ENCODE data around the gene SUDS3. TPM values are rescaled to one million over a fixed set of nuclear protein-coding genes. Genes with fewer than 3 reads are reported as not detected.

Gene SUDS3
- total and polyA plus RNA-seq, 2 experiments from 2014 or later: 53.0 to 77.1 TPM

DNA sequence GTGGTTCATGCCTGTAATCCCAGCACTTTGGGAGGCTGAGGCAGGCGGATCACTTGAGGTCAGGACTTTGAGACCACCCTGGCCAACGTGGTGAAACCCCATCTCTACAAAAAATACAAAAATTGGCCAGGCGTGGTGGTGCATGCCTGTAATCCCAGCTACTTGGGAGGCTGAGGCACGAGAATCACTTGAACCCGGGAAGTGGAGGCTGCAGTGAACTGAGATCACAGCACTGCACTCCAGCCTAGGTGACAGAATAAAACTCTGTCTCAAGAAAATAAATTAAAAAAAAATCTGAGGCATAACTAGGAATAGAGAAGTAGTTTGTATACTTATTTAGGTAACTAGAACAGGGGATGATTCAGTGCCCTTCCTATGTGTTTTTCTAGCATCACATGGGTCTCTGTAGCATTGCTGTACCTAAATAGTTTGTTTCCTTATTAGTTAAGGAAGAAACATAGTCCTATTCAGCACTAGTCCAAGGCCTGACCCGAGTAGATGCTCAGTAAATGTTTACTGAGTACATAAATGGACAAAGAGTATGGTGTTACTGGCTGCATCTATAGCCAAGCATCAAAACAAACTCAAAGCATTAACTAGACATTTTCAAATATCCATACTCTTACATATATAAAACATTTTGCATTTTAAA, 25.3 kb upstream of the SUDS3 start (continued):
- TF ChIP-seq, protein P1, sequence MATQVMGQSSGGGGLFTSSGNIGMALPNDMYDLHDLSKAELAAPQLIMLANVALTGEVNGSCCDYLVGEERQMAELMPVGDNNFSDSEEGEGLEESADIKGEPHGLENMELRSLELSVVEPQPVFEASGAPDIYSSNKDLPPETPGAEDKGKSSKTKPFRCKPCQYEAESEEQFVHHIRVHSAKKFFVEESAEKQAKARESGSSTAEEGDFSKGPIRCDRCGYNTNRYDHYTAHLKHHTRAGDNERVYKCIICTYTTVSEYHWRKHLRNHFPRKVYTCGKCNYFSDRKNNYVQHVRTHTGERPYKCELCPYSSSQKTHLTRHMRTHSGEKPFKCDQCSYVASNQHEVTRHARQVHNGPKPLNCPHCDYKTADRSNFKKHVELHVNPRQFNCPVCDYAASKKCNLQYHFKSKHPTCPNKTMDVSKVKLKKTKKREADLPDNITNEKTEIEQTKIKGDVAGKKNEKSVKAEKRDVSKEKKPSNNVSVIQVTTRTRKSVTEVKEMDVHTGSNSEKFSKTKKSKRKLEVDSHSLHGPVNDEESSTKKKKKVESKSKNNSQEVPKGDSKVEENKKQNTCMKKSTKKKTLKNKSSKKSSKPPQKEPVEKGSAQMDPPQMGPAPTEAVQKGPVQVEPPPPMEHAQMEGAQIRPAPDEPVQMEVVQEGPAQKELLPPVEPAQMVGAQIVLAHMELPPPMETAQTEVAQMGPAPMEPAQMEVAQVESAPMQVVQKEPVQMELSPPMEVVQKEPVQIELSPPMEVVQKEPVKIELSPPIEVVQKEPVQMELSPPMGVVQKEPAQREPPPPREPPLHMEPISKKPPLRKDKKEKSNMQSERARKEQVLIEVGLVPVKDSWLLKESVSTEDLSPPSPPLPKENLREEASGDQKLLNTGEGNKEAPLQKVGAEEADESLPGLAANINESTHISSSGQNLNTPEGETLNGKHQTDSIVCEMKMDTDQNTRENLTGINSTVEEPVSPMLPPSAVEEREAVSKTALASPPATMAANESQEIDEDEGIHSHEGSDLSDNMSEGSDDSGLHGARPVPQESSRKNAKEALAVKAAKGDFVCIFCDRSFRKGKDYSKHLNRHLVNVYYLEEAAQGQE (IDR thresholded peaks at IDR 0.05; ENCODE audit: unreplicated experiment): no peak
- TF ChIP-seq POLR2AphosphoS5 (IDR thresholded peaks at IDR 0.05; ENCODE audit: low read depth) (no peak), JUNB (IDR thresholded peaks at IDR 0.05; ENCODE audit: unreplicated experiment) (no peak), NANOG (IDR thresholded peaks at IDR 0.05; ENCODE audit: borderline replicate concordance) (no peak), ZNF114 (CRISPR knock-in tag; IDR thresholded peaks at IDR 0.05) (no peak), CREB1 (CRISPR knock-in tag; IDR thresholded peaks at IDR 0.05; ENCODE audit: low read depth) (no peak)
- TF ChIP-seq, protein P2, sequence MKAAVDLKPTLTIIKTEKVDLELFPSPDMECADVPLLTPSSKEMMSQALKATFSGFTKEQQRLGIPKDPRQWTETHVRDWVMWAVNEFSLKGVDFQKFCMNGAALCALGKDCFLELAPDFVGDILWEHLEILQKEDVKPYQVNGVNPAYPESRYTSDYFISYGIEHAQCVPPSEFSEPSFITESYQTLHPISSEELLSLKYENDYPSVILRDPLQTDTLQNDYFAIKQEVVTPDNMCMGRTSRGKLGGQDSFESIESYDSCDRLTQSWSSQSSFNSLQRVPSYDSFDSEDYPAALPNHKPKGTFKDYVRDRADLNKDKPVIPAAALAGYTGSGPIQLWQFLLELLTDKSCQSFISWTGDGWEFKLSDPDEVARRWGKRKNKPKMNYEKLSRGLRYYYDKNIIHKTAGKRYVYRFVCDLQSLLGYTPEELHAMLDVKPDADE (IDR thresholded peaks at IDR 0.05): no peak
- TF ChIP-seq, protein P3, sequence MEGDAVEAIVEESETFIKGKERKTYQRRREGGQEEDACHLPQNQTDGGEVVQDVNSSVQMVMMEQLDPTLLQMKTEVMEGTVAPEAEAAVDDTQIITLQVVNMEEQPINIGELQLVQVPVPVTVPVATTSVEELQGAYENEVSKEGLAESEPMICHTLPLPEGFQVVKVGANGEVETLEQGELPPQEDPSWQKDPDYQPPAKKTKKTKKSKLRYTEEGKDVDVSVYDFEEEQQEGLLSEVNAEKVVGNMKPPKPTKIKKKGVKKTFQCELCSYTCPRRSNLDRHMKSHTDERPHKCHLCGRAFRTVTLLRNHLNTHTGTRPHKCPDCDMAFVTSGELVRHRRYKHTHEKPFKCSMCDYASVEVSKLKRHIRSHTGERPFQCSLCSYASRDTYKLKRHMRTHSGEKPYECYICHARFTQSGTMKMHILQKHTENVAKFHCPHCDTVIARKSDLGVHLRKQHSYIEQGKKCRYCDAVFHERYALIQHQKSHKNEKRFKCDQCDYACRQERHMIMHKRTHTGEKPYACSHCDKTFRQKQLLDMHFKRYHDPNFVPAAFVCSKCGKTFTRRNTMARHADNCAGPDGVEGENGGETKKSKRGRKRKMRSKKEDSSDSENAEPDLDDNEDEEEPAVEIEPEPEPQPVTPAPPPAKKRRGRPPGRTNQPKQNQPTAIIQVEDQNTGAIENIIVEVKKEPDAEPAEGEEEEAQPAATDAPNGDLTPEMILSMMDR (conservative IDR thresholded peaks at IDR 0.05; ENCODE audit: low read depth in 2 of 2): no peak

DNA sequence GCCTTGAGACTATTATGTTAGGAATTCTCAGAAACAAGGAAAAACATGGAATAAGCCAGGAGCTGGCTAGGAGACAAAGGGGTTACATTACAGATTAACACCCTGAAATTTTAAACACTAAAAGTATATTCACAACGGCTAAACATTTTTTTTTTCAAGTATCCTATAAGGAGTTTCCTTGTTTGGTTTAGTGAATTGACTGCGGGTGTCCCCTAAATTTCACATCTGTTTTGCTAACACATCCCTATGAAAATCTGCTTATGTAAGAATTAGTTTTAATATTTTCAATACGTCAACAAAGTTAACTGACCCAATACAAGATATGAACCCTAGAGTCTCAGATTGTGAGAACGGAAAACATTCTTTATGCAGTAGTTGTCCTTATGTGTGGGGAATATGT, 22.6 kb upstream of the SUDS3 start:
- no peaks in the 10 kb centered on the region for H3K79me2 ChIP-seq (replicated peaks; ENCODE audit: insufficient read depth)
- peaks cover under 1% of the 10 kb centered on the region; the same call in 2 of the 3 replicates for H3K4me1 Mint-ChIP-seq
- TF ChIP-seq, protein P4, sequence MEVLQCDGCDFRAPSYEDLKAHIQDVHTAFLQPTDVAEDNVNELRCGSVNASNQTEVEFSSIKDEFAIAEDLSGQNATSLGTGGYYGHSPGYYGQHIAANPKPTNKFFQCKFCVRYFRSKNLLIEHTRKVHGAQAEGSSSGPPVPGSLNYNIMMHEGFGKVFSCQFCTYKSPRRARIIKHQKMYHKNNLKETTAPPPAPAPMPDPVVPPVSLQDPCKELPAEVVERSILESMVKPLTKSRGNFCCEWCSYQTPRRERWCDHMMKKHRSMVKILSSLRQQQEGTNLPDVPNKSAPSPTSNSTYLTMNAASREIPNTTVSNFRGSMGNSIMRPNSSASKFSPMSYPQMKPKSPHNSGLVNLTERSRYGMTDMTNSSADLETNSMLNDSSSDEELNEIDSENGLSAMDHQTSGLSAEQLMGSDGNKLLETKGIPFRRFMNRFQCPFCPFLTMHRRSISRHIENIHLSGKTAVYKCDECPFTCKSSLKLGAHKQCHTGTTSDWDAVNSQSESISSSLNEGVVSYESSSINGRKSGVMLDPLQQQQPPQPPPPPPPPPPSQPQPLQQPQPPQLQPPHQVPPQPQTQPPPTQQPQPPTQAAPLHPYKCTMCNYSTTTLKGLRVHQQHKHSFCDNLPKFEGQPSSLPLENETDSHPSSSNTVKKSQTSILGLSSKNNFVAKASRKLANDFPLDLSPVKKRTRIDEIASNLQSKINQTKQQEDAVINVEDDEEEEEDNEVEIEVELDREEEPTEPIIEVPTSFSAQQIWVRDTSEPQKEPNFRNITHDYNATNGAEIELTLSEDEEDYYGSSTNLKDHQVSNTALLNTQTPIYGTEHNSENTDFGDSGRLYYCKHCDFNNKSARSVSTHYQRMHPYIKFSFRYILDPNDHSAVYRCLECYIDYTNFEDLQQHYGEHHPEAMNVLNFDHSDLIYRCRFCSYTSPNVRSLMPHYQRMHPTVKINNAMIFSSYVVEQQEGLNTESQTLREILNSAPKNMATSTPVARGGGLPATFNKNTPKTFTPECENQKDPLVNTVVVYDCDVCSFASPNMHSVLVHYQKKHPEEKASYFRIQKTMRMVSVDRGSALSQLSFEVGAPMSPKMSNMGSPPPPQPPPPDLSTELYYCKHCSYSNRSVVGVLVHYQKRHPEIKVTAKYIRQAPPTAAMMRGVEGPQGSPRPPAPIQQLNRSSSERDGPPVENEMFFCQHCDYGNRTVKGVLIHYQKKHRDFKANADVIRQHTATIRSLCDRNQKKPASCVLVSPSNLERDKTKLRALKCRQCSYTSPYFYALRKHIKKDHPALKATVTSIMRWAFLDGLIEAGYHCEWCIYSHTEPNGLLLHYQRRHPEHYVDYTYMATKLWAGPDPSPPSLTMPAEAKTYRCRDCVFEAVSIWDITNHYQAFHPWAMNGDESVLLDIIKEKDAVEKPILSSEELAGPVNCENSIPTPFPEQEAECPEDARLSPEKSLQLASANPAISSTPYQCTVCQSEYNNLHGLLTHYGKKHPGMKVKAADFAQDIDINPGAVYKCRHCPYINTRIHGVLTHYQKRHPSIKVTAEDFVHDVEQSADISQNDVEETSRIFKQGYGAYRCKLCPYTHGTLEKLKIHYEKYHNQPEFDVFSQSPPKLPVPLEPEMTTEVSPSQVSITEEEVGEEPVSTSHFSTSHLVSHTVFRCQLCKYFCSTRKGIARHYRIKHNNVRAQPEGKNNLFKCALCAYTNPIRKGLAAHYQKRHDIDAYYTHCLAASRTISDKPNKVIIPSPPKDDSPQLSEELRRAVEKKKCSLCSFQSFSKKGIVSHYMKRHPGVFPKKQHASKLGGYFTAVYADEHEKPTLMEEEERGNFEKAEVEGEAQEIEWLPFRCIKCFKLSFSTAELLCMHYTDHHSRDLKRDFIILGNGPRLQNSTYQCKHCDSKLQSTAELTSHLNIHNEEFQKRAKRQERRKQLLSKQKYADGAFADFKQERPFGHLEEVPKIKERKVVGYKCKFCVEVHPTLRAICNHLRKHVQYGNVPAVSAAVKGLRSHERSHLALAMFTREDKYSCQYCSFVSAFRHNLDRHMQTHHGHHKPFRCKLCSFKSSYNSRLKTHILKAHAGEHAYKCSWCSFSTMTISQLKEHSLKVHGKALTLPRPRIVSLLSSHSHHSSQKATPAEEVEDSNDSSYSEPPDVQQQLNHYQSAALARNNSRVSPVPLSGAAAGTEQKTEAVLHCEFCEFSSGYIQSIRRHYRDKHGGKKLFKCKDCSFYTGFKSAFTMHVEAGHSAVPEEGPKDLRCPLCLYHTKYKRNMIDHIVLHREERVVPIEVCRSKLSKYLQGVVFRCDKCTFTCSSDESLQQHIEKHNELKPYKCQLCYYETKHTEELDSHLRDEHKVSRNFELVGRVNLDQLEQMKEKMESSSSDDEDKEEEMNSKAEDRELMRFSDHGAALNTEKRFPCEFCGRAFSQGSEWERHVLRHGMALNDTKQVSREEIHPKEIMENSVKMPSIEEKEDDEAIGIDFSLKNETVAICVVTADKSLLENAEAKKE (CRISPR knock-in tag; IDR thresholded peaks at IDR 0.05): no peak
- TF ChIP-seq EZH2 (IDR thresholded peaks at IDR 0.05; ENCODE audit: low read depth, unreplicated experiment): no peak
- no peak for TF ChIP-seq STAT1 (IDR thresholded peaks at IDR 0.05; ENCODE audit: unreplicated experiment)

More for the DNA sequence above, 22.6 kb upstream of the SUDS3 start:
- H3K4me1 ChIP-seq (ENCODE audit: insufficient read depth): no peaks in the 10 kb centered on the region
- DNase-seq (ENCODE audit: low spot score) (no peak), ATAC-seq (no peak)
- no peak overlapping the region for H3K4me3 ChIP-seq
- no peaks in the 10 kb centered on the region for H3K36me3 ChIP-seq (ENCODE audit: insufficient read depth)
- no peaks in the 10 kb centered on the region for H3K27me3 ChIP-seq (ENCODE audit: insufficient read depth)
- H2AFZ ChIP-seq: no peak overlapping the region
- H3F3A ChIP-seq (replicated peaks; ENCODE audit: low read depth): no peaks in the 10 kb centered on the region
- H3K9me3 Mint-ChIP-seq: peaks cover 5% of the 10 kb centered on the region
- no peaks in the 10 kb centered on the region for H3K27me3 Mint-ChIP-seq (ENCODE audit: insufficient read depth, low read depth, poor library complexity)
- H3K4me2 ChIP-seq: no peak overlapping the region
- no peak overlapping the region for H3K27ac ChIP-seq (ENCODE audit: low read depth)
- H3K9me2 ChIP-seq (ENCODE audit: insufficient read depth): no peaks in the 10 kb centered on the region
- peaks cover 6% of the 10 kb centered on the region for H3K36me3 Mint-ChIP-seq (ENCODE audit: low read depth)
- no peak overlapping the region for H3K4me3 Mint-ChIP-seq
- no peaks in the 10 kb centered on the region for H4K20me1 ChIP-seq (replicated peaks; ENCODE audit: insufficient read depth)
- no peak overlapping the region for H3K27ac Mint-ChIP-seq

All from GM23338 (cell line).